AML-193 (cell line): ENCODE data around the gene ZNF555.
"Not testable (repeated sequence)": the region's sequence is repeated elsewhere in the genome, so short reads cannot be mapped to it uniquely, and the experiment has no call there.

Source experiments
- DNase-seq, 2 experiments: peaks; one replicate each; lab custom pipeline; 2025; lab: John Stamatoyannopoulos, UW

The ZNF555 gene

DNA sequence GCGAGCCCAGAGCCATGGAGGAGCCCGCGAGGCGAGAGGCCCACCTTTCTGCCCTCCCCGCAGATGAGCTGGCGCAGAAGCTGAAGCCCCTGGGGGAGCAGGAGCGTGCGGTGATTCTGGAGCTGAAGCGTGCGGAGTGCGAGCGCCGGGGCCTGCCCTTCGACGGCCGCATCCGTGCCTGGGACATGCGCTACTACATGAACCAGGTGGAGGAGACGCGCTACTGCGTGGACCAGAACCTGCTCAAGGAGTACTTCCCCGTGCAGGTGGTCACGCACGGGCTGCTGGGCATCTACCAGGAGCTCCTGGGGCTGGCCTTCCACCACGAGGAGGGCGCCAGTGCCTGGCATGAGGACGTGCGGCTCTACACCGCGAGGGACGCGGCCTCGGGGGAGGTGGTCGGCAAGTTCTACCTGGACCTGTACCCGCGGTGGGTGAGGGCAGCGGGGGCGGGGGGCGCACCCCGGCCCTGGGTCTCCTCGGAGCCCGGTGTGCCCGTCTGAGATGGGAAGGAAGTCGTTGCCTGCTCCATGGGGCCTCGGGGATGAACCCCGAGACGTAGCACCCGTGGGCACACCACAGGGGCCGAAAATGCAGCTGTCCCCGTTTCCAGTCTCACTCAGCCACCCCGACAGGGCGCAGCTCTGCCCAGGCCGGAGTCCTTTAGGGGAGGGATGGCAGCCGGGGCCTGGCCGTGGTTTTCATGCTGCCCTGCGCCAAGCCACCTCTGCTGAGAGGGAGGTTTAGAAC is 33.7 kb upstream of the ZNF555 start:
- DNase-seq: no peak

DNA sequence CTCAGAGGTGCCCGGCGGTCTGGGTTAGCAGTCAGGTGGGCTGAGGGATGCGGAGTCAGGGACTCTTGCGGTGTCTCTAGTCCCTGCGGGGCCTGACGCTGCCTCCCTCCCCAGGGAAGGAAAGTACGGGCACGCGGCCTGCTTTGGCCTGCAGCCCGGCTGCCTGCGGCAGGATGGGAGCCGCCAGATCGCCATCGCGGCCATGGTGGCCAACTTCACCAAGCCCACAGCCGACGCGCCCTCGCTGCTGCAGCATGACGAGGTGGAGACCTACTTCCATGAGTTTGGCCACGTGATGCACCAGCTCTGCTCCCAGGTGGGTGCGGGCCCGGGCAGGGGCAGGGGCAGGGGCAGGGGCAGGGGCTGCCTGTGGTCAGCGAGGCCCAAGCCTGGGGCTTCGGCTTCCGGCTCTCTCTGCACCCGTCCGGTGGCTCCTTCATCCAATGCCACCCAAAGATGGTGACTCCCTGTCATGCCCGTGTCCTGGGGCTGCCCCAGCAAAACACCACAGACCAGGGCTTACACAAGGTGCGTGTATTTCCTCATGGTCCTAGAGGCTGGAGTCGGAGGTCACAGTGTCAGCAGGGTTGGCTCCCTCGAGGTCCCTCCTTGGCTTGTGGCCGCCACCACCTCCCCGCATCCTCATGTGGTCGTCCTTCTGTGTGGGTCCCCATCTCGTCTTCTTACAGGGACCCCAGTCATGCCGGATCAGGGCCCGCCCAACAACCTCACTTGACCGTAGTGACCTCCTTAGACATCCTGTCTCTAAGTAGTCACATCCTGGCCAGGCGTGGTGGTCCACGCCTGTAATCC is 32.9 kb upstream of the ZNF555 start:
- no peak for DNase-seq

- no peak for DNase-seq
These were observed 31.7 kb upstream of the ZNF555 start for GRCh38 chr19:2809387-2810140.

- no peak for DNase-seq
These were observed 30.9 kb upstream of the ZNF555 start for GRCh38 chr19:2810141-2811091.

DNA sequence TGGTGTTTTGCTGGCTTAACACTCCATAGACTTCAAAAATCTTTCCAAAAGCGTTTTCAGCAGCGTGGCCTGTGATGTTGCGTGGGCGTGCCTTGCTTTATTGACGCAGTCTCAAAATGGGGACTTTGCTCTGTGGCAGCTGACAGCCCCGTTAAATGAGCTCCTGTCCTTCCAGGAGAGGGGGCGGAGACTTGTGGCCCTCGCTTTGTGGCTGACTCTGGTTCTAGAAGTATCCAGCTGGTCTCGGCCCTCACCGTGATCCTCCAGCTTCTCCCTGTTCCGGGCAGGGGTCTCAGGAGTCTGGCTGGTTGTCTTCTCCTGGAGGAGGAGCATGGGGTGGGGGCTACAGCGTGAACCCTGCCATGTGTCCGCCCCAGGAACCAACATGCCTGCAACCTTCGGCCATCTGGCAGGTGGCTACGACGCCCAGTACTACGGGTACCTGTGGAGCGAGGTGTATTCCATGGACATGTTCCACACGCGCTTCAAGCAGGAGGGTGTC is 30.0 kb upstream of the ZNF555 start:
- DNase-seq: no peak

- DNase-seq: no peak
These were observed 29.4 kb upstream of the ZNF555 start for GRCh38 chr19:2811735-2812413.

GRCh38 chr19:2812414-2813234 is 28.7 kb upstream of the ZNF555 start:
- no peak for DNase-seq

GRCh38 chr19:2813235-2814160 is 27.8 kb upstream of the ZNF555 start:
- DNase-seq: no peak

GRCh38 chr19:2814426-2814825 is 26.8 kb upstream of the ZNF555 start:
- DNase-seq: no peak

DNA sequence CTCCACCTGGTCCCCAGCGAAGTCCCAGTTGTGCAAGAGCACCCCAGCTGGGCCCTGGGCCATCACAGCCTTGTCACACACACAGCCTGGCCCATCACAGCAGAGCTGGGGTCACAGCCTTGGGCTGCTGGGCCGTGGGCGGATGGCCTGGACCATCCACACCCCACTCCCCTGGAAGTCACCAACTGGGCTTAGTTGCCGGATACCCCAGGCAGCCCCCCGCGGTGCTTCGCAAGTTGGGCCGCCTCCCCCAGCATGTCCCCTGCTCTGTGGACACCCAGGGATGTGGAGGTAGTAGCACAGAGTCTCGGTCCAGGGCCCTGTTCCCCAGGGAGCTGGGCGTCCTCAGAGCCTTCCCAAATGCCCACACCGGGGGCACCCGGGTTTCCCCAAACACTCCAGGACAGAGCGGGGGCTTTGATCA is 26.1 kb upstream of the ZNF555 start:
- DNase-seq: no peak

DNA sequence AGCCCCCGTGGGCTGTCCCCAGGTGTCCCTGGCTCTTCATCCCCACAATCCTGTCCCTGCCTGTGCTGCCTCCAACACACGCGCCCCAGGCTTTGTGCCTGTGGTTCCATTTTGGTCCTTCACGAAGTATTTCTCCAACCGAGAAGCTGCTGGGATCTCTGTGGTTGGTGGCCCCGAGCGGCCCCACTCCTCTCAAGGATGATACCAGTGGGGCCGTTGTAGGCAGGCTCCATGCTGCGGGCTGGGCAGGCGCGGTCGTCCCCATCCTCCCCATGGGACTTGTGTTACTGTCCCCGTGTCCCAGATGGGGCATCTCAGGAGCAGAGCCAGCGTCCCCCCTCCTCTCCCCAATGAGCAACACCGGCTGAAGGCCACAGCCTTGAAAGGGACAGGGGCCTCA is 25.4 kb upstream of the ZNF555 start:
- DNase-seq: no peak

GRCh38 chr19:2816641-2817040 is 24.6 kb upstream of the ZNF555 start:
- no peak for DNase-seq

GRCh38 chr19:2817237-2817829 is 23.9 kb upstream of the ZNF555 start:
- not testable (repeated sequence) for DNase-seq

- DNase-seq: peak; percentile 89 to 90
These were observed 21.6 kb upstream of the ZNF555 start, which contains the start of gene ZNF554 for GRCh38 chr19:2819540-2820111. Gene ZNF554 (plus strand): TSS chr19:2819868. CDS start chr19:2820072, 204 bp downstream.

- DNase-seq: no peak
These were observed 21.1 kb upstream of the ZNF555 start for GRCh38 chr19:2820112-2820702.

- no peak for DNase-seq
These were observed 18.4 kb upstream of the ZNF555 start for GRCh38 chr19:2822846-2823245.

- no peak for DNase-seq
These were observed 17.6 kb upstream of the ZNF555 start for GRCh38 chr19:2823646-2824045.
